CD4-positive, alpha-beta T cell treated with Interleukin-17A for 1 hour (primary cell): ENCODE results near the gene MAN1B1.

ENCODE experiments used
- DNase-seq: peaks from one replicate; pipeline ENCODE4 v3.0.0-alpha.2; 2020

Gene MAN1B1

GRCh38 chr9:137088121-137088520, 1.3 kb downstream of the MAN1B1 start:
- DNase-seq, result no peak

- DNase-seq, result no peak
These were observed 2.6 kb downstream of the MAN1B1 start for GRCh38 chr9:137089232-137089947.

GRCh38 chr9:137095664-137096517, 9.1 kb downstream of the MAN1B1 start:
- DNase-seq, result peak; percentile 89

- DNase-seq, result no peak
These were observed 10.2 kb downstream of the MAN1B1 start for GRCh38 chr9:137096785-137097546.

GRCh38 chr9:137097761-137098462, 11.1 kb downstream of the MAN1B1 start:
- no peak for DNase-seq

- DNase-seq, result no peak
These were observed 12.4 kb downstream of the MAN1B1 start for GRCh38 chr9:137099231-137099630.

GRCh38 chr9:137103206-137103999, 16.6 kb downstream of the MAN1B1 start:
- DNase-seq, result no peak

GRCh38 chr9:137105814-137106661, 19.3 kb downstream of the MAN1B1 start:
- no peak for DNase-seq

GRCh38 chr9:137106662-137107250, 20.0 kb downstream of the MAN1B1 start:
- DNase-seq, result no peak

GRCh38 chr9:137107312-137107921, 20.6 kb downstream of the MAN1B1 start:
- DNase-seq, result no peak

GRCh38 chr9:137107982-137108381, 21.2 kb downstream of the MAN1B1 start:
- DNase-seq, result no peak

- no peak for DNase-seq
These were observed 21.9 kb downstream of the MAN1B1 start for GRCh38 chr9:137108608-137109249.

- DNase-seq, result no peak
These were observed 22.7 kb downstream of the MAN1B1 start for GRCh38 chr9:137109250-137110146.

- no peak for DNase-seq
These were observed 23.5 kb downstream of the MAN1B1 start for GRCh38 chr9:137110147-137110910.

- no peak for DNase-seq
These were observed 24.4 kb downstream of the MAN1B1 start for GRCh38 chr9:137110911-137111787.

- DNase-seq, result no peak
These were observed 25.2 kb downstream of the MAN1B1 start for GRCh38 chr9:137111788-137112563.
